ENCODE data around the gene TRIM44.

- TF ChIP-seq POLR2A (IDR thresholded peaks at IDR 0.05) (no peak), CTCF (IDR thresholded peaks at IDR 0.05) (no peak)
These were observed 12.1 kb upstream of the TRIM44 start for GRCh38 chr11:35650467-35650866.
